Panc1 (cell line): ENCODE data around the gene SLC7A6.

Experiments
- POLR2AphosphoS5 ChIP-seq: IDR thresholded peaks from 2 replicates; pipeline ENCODE4 v1.6.1; 2012; ENCODE audit warnings: mild to moderate bottlenecking, low read depth, low read length, moderate library complexity
- SIN3A ChIP-seq: IDR thresholded peaks from 2 replicates; pipeline ENCODE4 v1.6.1; 2012; ENCODE audit warnings: low read depth, mild to moderate bottlenecking, low read length, moderate library complexity, borderline replicate concordance; ENCODE audit not compliant: insufficient read depth
- TCF7L2 ChIP-seq: IDR thresholded peaks from 2 replicates; pipeline ENCODE4 v1.6.1; 2011; ENCODE audit warnings: mild to moderate bottlenecking, low read depth, low read length, inconsistent platforms
- TF ChIP-seq, protein P1 (sequence below): fragments of 450-650 bp; IDR thresholded peaks from 2 replicates; pipeline ENCODE4 v1.5.1; 2017; ENCODE audit warnings: mild to moderate bottlenecking
- TF ChIP-seq, protein P2 (sequence below), 2 experiments: IDR thresholded peaks; 2 replicates each; pipeline ENCODE4 v1.6.1; 2011 to 2012; ENCODE audit warnings: low read depth in 2 of 2, control low read depth in 1 of 2, low read length in 1 of 2, mild to moderate bottlenecking in 1 of 2, moderate library complexity in 1 of 2; ENCODE audit not compliant: insufficient read depth in 1 of 2

DNA sequence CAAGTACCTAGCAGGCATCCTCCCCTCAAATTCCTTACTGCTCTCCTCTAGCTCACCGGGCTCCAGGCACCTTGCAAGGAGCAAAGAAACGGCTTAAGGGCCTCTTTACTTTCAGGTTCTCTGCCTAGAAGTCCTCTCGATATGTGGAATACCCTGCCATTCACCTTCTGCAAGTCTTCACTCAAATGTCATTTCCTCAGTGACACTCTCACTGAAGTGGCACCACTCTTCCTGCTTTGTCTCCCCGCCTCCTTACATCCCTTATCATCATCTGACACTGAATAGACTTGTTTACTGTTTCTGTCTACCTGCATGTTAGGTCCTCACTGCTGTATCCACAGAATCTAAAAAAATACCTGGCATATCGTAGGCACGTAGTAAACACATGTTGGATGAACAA is 45.5 kb downstream of the SLC7A6 start:
- TF ChIP-seq, protein P1, sequence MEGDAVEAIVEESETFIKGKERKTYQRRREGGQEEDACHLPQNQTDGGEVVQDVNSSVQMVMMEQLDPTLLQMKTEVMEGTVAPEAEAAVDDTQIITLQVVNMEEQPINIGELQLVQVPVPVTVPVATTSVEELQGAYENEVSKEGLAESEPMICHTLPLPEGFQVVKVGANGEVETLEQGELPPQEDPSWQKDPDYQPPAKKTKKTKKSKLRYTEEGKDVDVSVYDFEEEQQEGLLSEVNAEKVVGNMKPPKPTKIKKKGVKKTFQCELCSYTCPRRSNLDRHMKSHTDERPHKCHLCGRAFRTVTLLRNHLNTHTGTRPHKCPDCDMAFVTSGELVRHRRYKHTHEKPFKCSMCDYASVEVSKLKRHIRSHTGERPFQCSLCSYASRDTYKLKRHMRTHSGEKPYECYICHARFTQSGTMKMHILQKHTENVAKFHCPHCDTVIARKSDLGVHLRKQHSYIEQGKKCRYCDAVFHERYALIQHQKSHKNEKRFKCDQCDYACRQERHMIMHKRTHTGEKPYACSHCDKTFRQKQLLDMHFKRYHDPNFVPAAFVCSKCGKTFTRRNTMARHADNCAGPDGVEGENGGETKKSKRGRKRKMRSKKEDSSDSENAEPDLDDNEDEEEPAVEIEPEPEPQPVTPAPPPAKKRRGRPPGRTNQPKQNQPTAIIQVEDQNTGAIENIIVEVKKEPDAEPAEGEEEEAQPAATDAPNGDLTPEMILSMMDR, result no peak
- TF ChIP-seq SIN3A, result no peak
- TF ChIP-seq, protein P2, sequence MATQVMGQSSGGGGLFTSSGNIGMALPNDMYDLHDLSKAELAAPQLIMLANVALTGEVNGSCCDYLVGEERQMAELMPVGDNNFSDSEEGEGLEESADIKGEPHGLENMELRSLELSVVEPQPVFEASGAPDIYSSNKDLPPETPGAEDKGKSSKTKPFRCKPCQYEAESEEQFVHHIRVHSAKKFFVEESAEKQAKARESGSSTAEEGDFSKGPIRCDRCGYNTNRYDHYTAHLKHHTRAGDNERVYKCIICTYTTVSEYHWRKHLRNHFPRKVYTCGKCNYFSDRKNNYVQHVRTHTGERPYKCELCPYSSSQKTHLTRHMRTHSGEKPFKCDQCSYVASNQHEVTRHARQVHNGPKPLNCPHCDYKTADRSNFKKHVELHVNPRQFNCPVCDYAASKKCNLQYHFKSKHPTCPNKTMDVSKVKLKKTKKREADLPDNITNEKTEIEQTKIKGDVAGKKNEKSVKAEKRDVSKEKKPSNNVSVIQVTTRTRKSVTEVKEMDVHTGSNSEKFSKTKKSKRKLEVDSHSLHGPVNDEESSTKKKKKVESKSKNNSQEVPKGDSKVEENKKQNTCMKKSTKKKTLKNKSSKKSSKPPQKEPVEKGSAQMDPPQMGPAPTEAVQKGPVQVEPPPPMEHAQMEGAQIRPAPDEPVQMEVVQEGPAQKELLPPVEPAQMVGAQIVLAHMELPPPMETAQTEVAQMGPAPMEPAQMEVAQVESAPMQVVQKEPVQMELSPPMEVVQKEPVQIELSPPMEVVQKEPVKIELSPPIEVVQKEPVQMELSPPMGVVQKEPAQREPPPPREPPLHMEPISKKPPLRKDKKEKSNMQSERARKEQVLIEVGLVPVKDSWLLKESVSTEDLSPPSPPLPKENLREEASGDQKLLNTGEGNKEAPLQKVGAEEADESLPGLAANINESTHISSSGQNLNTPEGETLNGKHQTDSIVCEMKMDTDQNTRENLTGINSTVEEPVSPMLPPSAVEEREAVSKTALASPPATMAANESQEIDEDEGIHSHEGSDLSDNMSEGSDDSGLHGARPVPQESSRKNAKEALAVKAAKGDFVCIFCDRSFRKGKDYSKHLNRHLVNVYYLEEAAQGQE (IDR thresholded peaks at IDR 0.05; ENCODE audit: insufficient read depth in 1 of 2, low read depth in 2 of 2, low read length in 1 of 2), result no peak
- TF ChIP-seq POLR2AphosphoS5, result no peak
- no peak for TF ChIP-seq TCF7L2
